HG03095 (cell line): Measurements from ENCODE around the gene HTATIP2.
"Not testable (repeated sequence)": the region's sequence is repeated elsewhere in the genome, so short reads cannot be mapped to it uniquely, and the experiment has no call there.

Experiments used
- ATAC-seq: cut with Tn5 transposase; IDR thresholded peaks from one replicate; pipeline ENCODE4 v1.9.1; 2021; ENCODE audit warnings: moderate library complexity; ENCODE audit not compliant: unreplicated experiment

The HTATIP2 gene

DNA sequence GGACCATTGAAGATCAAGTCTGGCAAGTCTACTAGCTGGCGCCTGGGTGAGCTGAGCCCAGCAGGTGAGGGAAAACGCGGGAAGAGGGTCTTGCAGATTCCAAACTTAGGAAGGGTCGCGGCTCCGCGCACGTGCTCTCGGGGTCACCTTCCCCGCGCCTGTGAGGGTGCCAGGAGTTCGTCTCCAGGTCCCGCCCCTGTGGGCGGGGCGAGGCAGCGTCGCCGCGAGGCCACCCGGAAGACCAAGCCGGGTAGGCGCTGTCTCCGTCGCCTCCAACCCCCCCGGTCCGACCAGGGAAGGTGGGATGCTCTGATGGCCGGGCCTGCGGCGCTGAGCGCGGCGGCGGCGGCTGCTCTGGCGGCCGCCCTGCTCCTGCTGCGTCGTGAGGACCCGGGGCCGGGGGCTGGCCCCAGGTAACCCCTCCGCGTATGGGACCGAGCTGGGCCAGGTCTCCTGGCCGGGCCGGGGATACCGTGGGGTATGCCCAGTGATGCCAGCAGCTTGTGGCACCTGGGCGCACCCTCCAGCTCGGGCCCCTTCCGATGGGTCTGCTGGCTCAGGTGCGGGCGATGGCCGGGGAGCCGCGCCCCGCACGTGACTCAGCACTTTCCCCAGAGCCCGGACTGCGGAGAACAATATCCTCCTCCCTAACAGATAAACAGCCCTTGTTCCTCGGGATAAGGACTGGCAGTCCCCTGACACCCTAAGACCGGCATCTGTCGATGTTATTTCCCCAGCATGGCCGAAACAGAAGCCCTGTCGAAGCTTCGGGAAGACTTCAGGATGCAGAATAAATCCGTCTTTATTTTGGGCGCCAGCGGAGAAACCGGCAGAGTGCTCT, at the start of gene HTATIP2:
Gene HTATIP2 (plus strand): TSS at position 215 of the 841 bp plus-strand sequence. CDS start 524 bp downstream, at position 739.
- ATAC-seq: peak; percentile 97

DNA sequence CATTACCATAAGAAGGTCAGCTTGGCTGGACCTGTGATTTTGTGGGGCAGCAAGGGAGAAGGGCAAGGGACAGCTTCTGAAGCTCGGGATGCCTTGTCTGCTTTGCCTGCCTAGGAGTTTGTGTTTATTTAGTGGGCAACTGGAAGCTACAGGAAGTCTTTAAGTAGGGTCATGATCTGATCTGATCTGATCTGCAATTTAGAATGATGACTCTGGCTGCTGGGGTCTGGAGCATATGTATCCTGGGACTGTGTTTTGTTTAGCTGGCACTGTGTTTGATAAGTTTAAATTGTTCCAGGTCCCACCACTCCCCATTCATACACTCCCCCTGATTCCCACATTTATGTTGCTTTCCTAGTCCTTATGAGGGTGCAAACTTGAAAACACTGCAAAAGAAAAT, 47.7 kb upstream of the HTATIP2 start:
- no peak for ATAC-seq

DNA sequence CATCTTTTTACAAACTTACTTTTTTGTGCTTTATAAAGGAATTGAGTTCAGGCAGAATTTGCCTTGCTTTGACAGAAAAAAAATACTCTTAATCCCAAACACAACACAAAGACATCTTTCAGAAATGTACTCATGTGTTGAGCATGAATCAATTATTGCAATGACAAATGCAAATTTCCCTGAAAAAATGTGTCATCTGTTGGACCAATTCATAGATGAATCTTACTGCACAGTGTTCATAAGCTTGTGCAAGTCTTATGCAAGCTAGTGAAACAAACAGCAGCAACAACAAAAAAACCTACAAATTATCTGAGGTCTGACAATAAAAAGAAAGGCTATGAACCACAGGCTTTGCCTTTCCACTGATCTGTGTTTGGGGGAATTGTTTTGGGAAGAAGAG, 42.3 kb upstream of the HTATIP2 start:
- no peak for ATAC-seq

DNA sequence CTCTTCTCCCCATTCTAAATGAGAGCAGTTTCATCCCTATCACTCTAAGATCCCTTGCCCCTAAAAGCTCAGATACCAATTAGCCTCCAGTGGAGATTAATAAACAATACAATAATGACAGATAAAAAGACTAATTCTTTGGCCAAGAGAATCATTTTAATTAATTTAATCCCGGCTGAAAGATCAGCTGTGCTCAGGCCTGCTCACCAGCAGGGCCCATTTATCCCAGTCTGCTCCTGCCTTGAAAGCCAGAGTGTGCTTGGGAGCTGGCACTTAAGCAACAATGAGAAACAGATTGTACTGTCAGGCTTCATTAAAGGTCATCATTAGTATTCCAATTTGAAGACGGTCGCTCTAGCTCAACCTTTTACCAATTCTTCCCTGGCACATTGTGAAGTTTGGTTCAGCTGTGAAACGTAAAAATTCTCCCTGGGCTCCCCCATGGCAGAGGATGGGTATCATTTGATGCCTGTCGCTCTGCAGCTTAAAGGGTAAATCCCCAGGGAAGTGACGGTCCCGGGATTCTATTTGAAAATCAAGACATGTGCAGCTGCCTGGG, 36.1 kb upstream of the HTATIP2 start:
- no peak for ATAC-seq

DNA sequence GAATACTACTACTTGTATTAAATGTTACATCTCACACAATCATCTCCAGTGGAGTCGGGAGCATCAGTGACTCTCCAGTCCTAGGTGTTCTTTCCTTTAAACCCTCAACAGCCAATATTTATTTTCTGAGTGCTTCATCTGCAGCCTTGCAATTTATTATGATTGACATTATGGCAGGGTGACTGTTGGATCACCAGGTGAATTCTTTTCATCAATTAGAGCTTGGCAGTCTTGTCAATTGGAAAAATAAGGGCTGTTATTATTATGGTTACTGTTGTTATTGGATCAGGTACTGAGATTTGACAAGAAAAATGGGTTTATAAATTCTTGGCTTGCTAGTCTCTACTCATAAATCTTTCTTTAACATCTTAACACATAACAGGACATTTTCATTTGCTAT, 27.5 kb upstream of the HTATIP2 start:
- no peak for ATAC-seq

DNA sequence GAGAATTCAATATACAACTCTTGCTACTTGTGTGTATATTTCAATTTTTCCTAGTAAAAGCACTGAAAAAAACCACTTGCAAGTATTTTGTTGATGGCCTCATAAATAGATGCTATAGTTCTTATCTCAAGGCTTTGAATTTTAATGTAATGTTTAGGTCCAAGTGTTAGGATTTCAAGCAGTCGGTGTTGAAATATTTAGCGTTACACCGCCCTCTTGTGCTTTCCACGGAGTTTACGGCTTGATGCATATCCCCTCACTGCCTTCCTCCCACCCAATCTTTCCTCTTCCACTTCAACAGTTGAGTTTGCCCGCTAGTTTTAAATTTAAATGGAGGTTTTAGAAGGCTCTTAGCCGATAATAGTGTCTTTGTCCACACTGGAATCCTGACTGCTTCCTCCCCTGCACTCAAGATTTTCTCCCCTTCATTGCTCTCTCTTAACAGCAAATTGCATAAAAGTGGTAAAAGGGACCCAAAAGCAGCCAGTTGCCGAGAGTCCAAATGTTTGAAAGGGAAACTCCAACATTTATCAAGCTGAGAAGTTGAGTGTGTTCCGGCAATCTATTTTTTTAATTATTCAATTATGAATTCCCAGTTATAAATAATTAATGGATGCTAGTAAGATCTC, 25.9 kb upstream of the HTATIP2 start:
- no peak for ATAC-seq

DNA sequence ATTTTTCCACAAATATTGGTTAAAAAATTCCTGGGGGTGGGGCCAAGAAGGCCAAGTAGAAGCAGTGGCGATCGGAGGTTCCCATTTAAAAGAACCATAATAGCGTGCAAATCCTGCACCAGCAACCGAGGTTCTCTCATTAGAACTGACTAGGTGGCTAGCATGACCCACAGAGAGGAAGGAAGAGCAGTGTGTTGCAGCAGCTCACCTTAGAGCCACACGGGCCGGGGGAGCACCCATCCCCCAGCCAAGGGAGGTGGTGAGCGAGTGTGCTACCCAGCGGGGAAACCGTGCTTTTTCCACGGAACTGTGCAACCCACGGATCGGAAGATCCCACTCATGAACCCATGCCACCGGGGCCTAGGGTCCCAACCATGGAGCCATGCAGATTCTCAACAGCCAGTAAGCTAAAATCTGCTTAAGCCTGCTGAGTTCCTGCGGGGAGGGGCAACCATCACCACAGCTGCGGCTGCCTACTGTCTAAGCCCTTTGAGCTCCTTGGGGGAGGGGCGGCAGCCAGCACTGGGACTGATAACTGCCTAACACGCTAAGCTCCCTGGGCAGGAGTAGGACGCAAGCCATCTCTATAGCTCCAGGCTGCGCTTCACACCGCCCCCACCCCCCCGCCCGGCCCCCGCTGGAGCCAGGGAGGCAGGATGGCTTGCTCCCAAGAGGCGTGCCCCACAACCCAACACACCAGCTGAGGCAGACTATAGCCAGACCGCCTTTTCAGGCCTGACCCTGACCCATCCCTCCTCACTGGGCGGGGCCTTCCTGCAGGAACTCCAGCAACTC, 21.0 kb upstream of the HTATIP2 start:
- no peak for ATAC-seq

DNA sequence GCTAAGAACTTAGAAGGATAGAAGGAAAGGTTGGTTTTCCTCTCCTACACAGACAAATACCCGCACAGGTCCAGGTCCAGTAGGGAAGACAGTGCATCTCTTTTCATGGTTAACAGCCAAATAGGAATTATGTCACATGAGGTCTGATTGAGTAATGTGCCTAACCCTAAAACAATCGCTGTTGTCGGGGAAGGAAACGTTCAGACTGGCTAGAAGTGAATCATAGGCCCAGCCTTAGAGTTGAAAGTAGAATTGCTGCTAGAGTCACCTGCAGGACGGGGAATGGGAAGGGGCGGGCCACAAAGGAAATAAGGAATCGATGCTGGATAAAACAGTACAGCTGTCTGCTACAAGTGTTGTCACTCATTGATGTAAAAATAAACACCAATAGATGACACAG, 12.4 kb upstream of the HTATIP2 start:
- no peak for ATAC-seq

DNA sequence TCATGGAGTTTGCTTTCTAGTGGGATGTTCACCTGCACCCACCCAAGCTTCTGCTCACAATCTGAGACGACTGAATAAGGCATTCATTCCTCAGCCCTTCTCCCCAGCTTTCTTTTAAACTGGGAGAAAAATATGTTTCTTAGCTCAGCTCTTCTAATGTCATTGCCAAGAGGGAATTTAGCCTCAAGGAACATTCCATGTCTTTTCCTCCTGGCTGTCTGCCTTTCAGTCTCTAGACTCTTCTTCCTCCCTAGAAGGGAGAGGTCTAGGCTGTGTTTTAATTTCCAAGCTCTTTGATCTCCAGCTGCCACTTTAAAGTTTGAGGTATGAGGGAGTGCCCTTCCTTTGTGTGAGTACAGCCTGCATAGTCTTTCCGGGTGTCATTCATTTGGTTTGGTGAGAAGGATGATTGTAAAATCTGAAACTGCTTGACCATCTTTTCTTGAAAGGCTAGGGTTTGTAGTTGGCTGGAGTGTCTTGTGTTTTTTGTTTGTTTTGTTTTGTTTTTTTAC, 11.7 kb upstream of the HTATIP2 start:
- ATAC-seq: no peak

DNA sequence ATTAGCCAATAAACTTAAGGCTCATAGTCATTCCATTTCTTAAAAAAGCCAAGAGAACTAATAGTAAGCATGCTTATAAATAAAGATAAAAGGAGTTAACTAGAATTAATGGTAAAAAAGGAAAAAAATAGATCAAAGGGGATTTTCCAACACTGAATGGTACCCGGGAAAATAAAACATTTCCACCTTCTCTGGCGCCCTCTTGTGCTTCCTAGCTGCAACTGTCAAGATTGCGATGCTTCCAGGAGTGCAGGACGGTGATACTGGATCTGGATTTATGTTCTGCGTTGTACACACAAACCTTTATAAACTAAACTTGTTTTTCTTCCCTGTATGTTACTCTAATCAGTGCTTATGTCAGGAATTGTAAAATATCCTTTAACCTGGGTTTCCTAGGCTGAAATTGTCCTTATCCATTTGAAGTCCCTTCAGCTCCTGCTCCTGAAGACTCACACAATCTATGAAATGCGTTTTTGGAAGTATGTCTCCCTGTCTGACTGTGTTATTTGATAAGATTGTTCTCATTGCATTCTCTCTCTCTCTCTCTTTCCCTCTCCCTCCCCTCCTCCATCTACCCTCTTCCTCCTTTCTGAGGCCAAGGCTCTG, 9.6 kb upstream of the HTATIP2 start:
- peak; percentile 53 for ATAC-seq

DNA sequence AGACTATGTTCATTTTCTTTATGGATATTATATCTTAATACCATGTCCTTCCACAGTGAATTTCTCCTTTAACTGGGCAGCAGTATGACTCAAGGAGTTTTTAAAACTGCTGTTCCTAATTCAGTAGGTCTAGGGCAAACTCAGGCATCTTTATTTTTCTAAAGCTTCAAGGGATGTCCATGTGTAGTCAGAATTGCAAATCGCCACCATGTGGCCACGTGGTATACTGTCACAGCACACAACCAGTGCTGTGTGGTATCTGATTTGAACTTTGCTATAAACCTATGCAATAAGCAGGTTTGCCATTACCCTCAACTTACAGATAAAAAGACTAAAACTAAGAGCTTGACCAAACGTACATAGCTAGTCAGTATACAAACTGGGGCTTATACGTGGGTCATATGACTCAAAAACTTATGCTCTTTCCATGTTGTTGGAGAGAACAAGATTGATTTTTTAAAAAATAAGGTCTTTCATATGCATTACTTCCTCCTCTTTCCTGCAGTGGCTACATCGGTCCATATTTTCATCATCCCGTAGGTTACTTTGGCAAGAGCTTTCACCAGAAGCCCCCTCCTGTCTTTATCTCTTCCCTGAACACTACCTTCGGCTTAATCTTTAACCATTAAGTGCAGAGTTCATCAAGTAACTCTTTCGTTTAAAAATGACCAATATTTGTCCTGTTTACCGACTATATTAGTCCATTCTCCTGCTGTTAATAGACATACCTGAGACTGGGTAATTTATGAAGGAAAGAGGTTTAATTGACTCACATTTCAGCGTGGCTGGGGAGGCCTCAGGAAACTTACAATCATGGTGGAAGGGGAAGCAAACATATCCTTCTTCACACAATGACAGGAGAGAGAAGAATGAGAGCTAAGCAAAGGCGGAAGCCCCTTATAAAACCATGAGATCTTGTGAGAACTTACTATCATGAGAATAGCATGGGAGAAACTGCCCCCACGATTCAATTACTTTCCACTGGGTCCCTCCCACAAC, 8.0 kb upstream of the HTATIP2 start:
- ATAC-seq: peak; percentile 68

DNA sequence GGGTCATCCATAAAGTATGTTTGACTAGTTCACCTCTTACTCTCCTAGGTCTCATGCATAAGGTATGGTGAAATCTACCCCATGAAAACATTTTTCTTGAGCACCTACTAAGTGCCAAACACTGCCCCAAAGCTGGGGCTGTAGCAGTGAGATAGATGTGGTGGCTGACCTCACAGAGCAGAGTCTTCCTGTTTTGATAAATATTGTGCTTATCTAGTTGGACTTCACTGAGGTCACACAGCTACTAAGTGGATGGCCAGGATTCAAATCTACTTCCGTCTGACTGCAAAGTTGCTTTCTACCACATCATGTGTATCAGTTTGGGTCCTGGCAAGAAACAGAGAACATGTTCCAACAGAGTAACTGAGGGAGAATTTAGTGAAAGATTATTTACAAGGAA, 6.4 kb upstream of the HTATIP2 start:
- no peak for ATAC-seq

DNA sequence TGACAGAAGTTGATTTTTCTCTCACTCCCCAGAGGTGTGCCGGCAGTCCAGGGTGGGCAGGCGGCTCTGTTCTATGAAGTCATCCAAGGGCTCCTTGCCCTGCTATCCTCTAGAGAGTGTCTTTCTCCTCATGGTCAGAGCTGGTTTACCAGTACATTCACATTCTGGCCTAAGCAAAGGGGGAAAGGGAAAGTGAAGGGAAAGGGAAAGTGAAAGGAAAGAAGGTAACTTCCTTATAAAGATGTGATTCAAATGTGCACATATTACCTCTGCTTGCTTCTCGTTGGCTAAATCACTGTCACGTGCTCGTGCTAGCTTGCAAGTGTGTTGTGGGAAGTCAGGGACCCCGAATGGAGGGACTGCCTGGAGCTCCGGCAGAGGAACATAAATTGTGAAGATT, 2.9 kb upstream of the HTATIP2 start:
- no peak for ATAC-seq

DNA sequence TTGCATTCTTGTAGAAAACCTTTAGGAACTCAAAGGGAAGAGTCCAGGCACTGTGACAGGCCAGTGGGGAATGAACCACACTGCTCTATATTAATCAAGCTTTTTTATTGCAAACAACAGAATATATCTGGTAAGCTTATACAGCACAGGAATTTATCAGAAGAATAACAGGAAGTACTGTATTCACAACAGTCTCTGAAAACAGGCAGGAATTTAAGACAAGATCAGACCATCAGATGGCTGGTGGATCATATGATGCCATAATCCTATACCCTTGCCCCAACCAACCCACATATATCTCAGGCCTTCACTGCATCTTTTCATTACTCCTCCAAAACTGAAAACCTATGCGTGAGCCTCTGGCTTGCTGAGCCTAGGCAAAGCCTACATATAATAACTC, 1.0 kb upstream of the HTATIP2 start:
- no peak for ATAC-seq

DNA sequence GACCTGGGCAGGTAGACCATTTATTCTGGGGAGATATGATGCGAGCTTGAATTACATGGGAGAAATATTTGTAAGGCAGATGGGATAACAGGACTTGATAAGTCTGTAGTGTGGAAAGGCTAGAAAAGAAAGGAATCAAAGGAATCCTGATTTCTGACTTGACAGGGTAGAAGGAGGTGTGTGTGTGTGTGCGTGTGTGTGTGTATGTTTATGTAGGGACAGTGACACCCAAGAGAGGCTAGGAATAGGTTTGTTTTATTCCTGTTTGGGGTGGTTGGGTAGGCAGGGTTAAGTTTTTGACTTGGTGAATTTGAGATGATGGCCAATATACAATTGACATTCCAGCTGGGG, 390 bp upstream of the HTATIP2 start:
- no peak for ATAC-seq

DNA sequence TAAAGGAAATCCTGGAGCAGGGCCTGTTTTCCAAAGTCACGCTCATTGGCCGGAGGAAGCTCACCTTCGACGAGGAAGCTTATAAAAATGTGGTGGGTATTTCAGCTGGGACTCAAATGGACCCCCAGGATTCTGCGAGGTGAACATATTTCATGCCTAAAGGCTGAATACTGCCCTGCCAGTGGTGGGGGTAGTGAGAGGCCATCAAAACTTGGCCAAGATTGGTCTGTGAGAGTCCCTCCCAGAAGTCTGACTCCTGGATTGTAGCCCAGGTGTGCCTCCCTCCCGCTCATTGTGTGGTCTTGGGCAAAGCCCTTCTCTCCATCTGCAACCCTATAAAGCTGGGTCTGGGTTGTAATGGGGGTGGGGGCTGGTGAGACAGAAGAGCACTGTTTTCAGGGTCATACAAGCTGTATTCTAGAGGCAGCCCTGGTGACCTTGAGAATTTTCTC, 853 bp downstream of the HTATIP2 start:
- no peak for ATAC-seq

DNA sequence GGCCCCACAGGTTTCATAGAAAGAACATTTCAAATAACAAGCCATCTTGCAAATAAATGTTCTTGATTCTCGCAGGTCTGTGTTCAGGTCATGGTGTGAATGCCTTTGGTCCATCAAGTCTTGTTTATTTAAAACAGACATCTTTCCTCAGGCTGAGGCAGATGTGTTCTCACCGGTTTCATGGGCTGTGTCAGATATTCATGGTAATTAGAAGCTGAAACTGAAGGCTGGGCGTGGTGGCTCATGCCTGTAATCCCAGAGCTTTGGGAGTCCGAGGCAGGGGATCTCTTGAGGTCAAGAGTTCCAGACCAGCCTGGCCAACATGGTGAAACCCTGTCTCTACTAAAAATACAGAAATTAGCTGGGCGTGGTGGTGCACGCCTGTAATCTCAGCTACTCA, 2.0 kb downstream of the HTATIP2 start:
- ATAC-seq: not testable (repeated sequence)

DNA sequence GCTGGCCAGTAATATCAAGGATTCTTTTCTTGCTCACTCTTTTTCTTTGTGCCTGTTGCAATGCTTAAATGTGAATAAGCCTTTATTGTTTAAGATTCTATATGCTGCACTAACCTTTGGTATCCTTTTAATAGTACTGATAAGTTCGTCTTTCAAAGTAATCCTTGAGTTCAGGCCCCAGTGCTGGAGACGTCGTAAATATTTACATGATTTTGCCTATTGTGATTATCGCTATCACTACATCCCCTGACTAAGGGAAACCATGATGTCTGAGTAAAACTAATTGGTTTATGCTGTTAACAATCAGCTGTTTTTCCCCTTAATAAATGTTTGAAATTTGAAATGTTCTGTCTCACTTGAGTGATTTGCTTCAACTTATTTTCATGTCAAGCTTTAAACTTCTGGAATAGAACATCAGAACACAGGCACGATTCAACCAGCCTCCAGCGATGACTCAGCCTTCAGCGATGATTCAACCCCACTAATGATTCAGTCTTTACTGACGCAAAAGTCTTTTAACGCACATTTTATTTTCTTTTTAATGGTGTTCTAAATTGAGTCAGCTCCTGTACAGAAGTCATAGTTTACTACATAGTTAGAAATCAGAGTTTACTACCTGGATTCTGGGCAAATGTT, 3.9 kb downstream of the HTATIP2 start:
- ATAC-seq: no peak

DNA sequence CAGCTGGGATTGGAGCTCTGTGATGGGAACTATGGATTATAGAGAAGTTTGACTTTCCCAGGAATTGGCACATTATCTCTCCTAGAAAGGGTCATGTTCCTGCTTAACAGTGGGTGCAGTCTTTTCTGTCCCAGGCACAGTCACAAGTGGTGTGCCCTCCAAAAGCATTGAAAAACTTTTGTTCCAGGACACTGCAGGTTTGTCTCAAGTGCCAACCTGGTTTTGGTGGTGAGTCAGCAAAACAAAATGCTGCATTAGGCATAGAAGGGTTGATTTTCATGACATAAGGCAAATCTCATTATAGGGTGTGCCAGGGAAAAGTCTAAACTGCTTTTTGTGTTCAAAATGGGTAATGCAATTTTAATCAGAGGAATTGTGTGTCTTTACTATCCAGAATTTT, 4.9 kb downstream of the HTATIP2 start:
- ATAC-seq: no peak
